ENCODE measurements around the gene GAPVD1.

The GAPVD1 gene

GRCh38 chr9:125404733-125405132, 143.1 kb downstream of the GAPVD1 start:
- in situ Hi-C loops (cut with MboI; ENCODE audit: low sequenced_read_pairs) = loop anchor here (25.0 kb wide), 2 partner anchors 833 to 1083 kb away; no protein-coding TSS in a partner anchor

- in situ Hi-C loops (cut with MboI; ENCODE audit: low sequenced_read_pairs) = loop anchor here (25.0 kb wide), 2 partner anchors 831 to 1081 kb away; no protein-coding TSS in a partner anchor
Observed at GRCh38 chr9:125405938-125406809, 144.5 kb downstream of the GAPVD1 start.

- in situ Hi-C loops (cut with MboI; ENCODE audit: low sequenced_read_pairs) = loop anchor here (25.0 kb wide), 2 partner anchors 831 to 1081 kb away; no protein-coding TSS in a partner anchor
Observed at GRCh38 chr9:125406810-125407087, 145.1 kb downstream of the GAPVD1 start.

- in situ Hi-C loops (cut with MboI; ENCODE audit: low sequenced_read_pairs) = loop anchor here (25.0 kb wide), 2 partner anchors 830 to 1080 kb away; no protein-coding TSS in a partner anchor
Observed at GRCh38 chr9:125407432-125407973, 145.9 kb downstream of the GAPVD1 start.

- in situ Hi-C loops (cut with MboI; ENCODE audit: low sequenced_read_pairs) = loop anchor here (25.0 kb wide), 2 partner anchors 829 to 1079 kb away; no protein-coding TSS in a partner anchor
Observed at GRCh38 chr9:125407974-125408900, 146.6 kb downstream of the GAPVD1 start.

GRCh38 chr9:125409217-125409636, 147.6 kb downstream of the GAPVD1 start:
- in situ Hi-C loops (cut with MboI; ENCODE audit: low sequenced_read_pairs) = loop anchor here (25.0 kb wide), 2 partner anchors 828 to 1078 kb away; no protein-coding TSS in a partner anchor

- in situ Hi-C loops (cut with MboI; ENCODE audit: low sequenced_read_pairs) = loop anchor here (25.0 kb wide), 2 partner anchors 827 to 1077 kb away; no protein-coding TSS in a partner anchor
Observed at GRCh38 chr9:125409637-125410521, 148.3 kb downstream of the GAPVD1 start.

GRCh38 chr9:125410522-125410894, 148.9 kb downstream of the GAPVD1 start:
- in situ Hi-C loops (cut with MboI; ENCODE audit: low sequenced_read_pairs) = loop anchor here (25.0 kb wide), 2 partner anchors 827 to 1077 kb away; no protein-coding TSS in a partner anchor

- in situ Hi-C loops (cut with MboI; ENCODE audit: low sequenced_read_pairs) = loop anchor here (25.0 kb wide), 2 partner anchors 826 to 1076 kb away; no protein-coding TSS in a partner anchor
Observed at GRCh38 chr9:125411171-125411756, 149.6 kb downstream of the GAPVD1 start.

GRCh38 chr9:125412166-125412565, 150.5 kb downstream of the GAPVD1 start:
- in situ Hi-C loops (cut with MboI; ENCODE audit: low sequenced_read_pairs) = loop anchor here (25.0 kb wide), 2 partner anchors 825 to 1075 kb away; no protein-coding TSS in a partner anchor

GRCh38 chr9:125413579-125413978, 152.0 kb downstream of the GAPVD1 start:
- in situ Hi-C loops (cut with MboI; ENCODE audit: low sequenced_read_pairs) = loop anchor here (25.0 kb wide), 2 partner anchors 824 to 1074 kb away; no protein-coding TSS in a partner anchor

GRCh38 chr9:125415583-125416460, 154.2 kb downstream of the GAPVD1 start:
- in situ Hi-C loops (cut with MboI; ENCODE audit: low sequenced_read_pairs) = loop anchor here (25.0 kb wide), 2 partner anchors 821 to 1071 kb away; no protein-coding TSS in a partner anchor

- in situ Hi-C loops (cut with MboI; ENCODE audit: low sequenced_read_pairs) = loop anchor here (25.0 kb wide), 2 partner anchors 821 to 1071 kb away; no protein-coding TSS in a partner anchor
Observed at GRCh38 chr9:125416517-125416916, 154.9 kb downstream of the GAPVD1 start.

Measured in HL-60/S4 treated with phorbol 12-myristate 13-acetate at 8.2 ng/mL for 4 days and 3 days (cell line).